Right renal cortex interstitium (tissue), 3 donors: ENCODE results near the gene ARHGEF40. TPM values are rescaled to one million over a fixed set of nuclear protein-coding genes. Genes with fewer than 3 reads are reported as not detected.
"Not testable (repeated sequence)": the region's sequence is repeated elsewhere in the genome, so short reads cannot be mapped to it uniquely, and the experiment has no call there.

ENCODE experiments used
- DNase-seq, 3 donors: peaks; one replicate each; pipeline ENCODE4 v3.0.0-alpha.2; 2013; ENCODE audit warnings: low read depth in 3 of 3, low spot score in 2 of 3
- polyA plus RNA-seq, 3 donors: library from polyadenylated mRNA; unstranded; fragments of 120-200 nt; gene quantifications; one replicate each; pipeline ENCODE4 v1.2.1, GENCODE V29; 2013; ENCODE audit not compliant: insufficient read length in 3 of 3

Gene ARHGEF40
- polyA plus RNA-seq, 3 donors = 69.3 to 71.9 (median 70.0) TPM

- no peak for DNase-seq
Observed at GRCh38 chr14:21039585-21040369, 30.3 kb upstream of the ARHGEF40 start.

- no peak for DNase-seq
Observed at GRCh38 chr14:21040370-21040925, 29.7 kb upstream of the ARHGEF40 start.

GRCh38 chr14:21040941-21041340 lies 29.2 kb upstream of the ARHGEF40 start:
- not testable (repeated sequence) for DNase-seq

- DNase-seq = no peak
Observed at GRCh38 chr14:21041676-21042433, 28.2 kb upstream of the ARHGEF40 start, which contains the start of gene RNASE7. TSS of gene RNASE7 (plus strand) at chr14:21042362. CDS start at chr14:21042993, 631 bp downstream.

GRCh38 chr14:21042918-21043317 lies 27.2 kb upstream of the ARHGEF40 start:
- DNase-seq = no peak

GRCh38 chr14:21043387-21043973 lies 26.6 kb upstream of the ARHGEF40 start:
- no peak for DNase-seq

- DNase-seq = no peak
Observed at GRCh38 chr14:21043974-21044618, 26.0 kb upstream of the ARHGEF40 start.

GRCh38 chr14:21047378-21047781 lies 22.7 kb upstream of the ARHGEF40 start:
- no peak for DNase-seq

- DNase-seq = no peak
Observed at GRCh38 chr14:21048638-21049037, 21.5 kb upstream of the ARHGEF40 start.

GRCh38 chr14:21049271-21049673 lies 20.8 kb upstream of the ARHGEF40 start:
- no peak for DNase-seq

GRCh38 chr14:21050597-21050996 lies 19.5 kb upstream of the ARHGEF40 start:
- no peak for DNase-seq

- DNase-seq = no peak
Observed at GRCh38 chr14:21053184-21054122, 16.7 kb upstream of the ARHGEF40 start.

- no peak for DNase-seq
Observed at GRCh38 chr14:21054123-21054767, 15.9 kb upstream of the ARHGEF40 start.

- DNase-seq = no peak
Observed at GRCh38 chr14:21054768-21055145, 15.3 kb upstream of the ARHGEF40 start.

GRCh38 chr14:21055432-21056117 lies 14.5 kb upstream of the ARHGEF40 start:
- no peak for DNase-seq

GRCh38 chr14:21056520-21057163 lies 13.5 kb upstream of the ARHGEF40 start:
- no peak for DNase-seq

GRCh38 chr14:21057803-21058675 lies 12.1 kb upstream of the ARHGEF40 start, which contains the start of gene RNASE8:
TSS of gene RNASE8 (plus strand) at chr14:21057822. CDS start at chr14:21057893, 71 bp downstream.
- no peak for DNase-seq
